HG03175 (cell line): ENCODE results near the gene MIPEP.

Experiments
- ATAC-seq: cut with Tn5 transposase; IDR thresholded peaks from one replicate; pipeline ENCODE4 v1.9.1; 2021; ENCODE audit warnings: mild to moderate bottlenecking, moderate library complexity; ENCODE audit not compliant: unreplicated experiment

MIPEP gene

DNA sequence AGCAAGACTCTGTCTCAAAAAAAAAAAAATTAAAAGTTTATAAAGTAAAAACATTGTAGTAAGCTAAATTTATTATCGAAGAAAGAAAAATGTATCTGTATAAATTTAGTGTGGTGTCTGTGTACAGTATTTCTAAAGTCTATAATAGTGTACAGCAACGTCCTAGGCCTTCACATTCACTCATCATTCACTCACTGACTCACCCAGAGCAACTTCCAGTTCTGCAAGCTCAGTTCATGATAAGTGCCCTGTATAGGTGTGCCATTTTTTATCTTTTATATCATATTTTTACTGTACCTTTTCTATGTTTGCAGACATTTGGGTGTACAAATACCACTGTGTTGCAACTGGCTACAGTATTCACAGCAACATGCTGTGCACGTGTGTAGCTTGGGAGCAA lies 200.9 kb downstream of the MIPEP start:
- no peak for ATAC-seq

- no peak for ATAC-seq
Observed at GRCh38 chr13:23687614-23688013, 201.6 kb downstream of the MIPEP start.

DNA sequence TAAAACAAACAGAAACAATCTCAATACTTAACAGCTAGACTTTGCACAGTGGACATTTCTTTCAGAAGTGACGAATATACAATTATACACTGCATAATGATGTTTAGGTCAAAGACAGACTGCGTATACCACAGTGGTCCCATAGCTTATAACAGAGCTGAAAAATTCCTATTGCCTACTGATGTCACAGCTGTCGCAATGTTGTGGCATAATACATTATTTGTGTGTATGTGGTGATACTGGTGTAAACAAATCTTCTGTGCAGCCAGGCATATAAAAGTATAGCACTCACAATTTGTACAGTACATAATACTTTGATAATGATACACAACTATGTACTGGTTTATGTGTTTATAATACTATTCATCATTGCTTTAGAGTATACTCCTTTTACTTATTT lies 202.3 kb downstream of the MIPEP start:
- ATAC-seq = no peak

DNA sequence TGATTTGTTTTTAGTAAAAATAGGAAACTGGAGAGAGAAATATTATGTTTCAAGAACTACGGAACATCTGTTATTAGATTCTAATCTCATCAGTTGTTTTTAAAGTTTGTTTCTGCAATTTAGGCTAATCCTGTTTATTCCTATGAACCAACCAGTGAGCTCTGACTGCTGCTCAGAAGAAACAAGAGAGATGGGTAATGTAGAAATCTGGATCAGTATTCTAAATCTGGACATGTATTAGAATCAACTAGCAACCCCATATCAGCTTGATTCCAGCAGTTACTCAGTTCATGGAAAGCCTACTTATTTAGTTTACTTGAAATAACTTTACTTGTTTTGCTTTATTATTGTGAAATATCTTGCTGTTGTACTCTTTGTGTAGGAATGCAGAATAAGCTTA lies 203.8 kb downstream of the MIPEP start:
- ATAC-seq = no peak

DNA sequence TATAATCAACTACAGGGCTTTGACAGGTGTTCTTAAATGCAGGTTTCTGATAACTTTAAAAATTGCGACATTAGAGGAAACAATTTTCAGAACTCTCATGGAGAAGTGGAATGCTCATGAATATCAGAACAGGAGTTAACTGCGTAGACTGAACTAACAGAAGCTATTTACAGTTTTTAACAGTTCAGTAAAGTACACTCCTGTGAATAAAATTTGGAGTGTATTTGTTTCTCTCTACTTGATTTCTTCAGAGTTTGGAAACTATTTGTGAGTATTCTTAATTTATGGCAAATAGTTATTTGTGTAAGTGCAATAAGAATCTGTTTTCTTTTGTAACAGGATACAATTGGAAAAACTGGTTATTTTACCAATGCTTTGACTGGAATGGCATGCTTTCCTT lies 204.6 kb downstream of the MIPEP start:
- ATAC-seq = no peak

GRCh38 chr13:23683084-23683483 lies 206.1 kb downstream of the MIPEP start:
- ATAC-seq = no peak

- ATAC-seq = no peak
Observed at GRCh38 chr13:23680845-23681669, 208.1 kb downstream of the MIPEP start.
